HFFc6 (cell line): ENCODE results near the gene ZCCHC4. TPM values are rescaled to one million over a fixed set of nuclear protein-coding genes. Genes with fewer than 3 reads are reported as not detected.

ENCODE experiments used
- DNase-seq: peaks from one replicate; pipeline ENCODE4 v3.0.0-alpha.2; 2018
- H3K27ac Mint-ChIP-seq: 2 replicates; pipeline ENCODE4 v1.8.0; 2020; ENCODE audit warnings: mild to moderate bottlenecking, mixed read lengths
- H3K27me3 Mint-ChIP-seq: 2 replicates; pipeline ENCODE4 v1.8.0; 2021; ENCODE audit warnings: mild to moderate bottlenecking, moderate library complexity, mixed read lengths; ENCODE audit not compliant: insufficient read depth
- H3K36me3 Mint-ChIP-seq: 2 replicates; pipeline ENCODE4 v1.8.0; 2021; ENCODE audit warnings: low read depth, mixed read lengths
- H3K4me1 Mint-ChIP-seq: 2 replicates; pipeline ENCODE4 v1.8.0; 2020; ENCODE audit warnings: low read depth, mixed read lengths
- H3K4me3 Mint-ChIP-seq: 2 replicates; pipeline ENCODE4 v1.8.0; 2020; ENCODE audit warnings: mild to moderate bottlenecking, moderate library complexity, mixed read lengths
- H3K9me3 Mint-ChIP-seq: 2 replicates; pipeline ENCODE4 v1.8.0; 2020; ENCODE audit warnings: mild to moderate bottlenecking, mixed read lengths
- total RNA-seq, 6 experiments: library from RNA; stranded (reverse); fragmentation: NEBNext Ultra II Directional; extraction: Animal tissue kit (Norgen Biotek cat#: 25700); gene quantifications; 2 replicates in 1 of 6; 3 replicates in 5 of 6; pipeline ENCODE4 v1.2.3, GENCODE V29; 2021
- TF ChIP-seq, protein P1 (sequence below): fragments of 200-600 bp; sonication (generic); IDR thresholded peaks from 2 replicates; pipeline ENCODE4 v1.5.0; 2021; ENCODE audit warnings: antibody characterized with exemption, mild to moderate bottlenecking

ZCCHC4 gene
- total RNA-seq, 6 experiments from 2014 or later, result 8.3 to 11.0 (median 9.1) TPM

DNA sequence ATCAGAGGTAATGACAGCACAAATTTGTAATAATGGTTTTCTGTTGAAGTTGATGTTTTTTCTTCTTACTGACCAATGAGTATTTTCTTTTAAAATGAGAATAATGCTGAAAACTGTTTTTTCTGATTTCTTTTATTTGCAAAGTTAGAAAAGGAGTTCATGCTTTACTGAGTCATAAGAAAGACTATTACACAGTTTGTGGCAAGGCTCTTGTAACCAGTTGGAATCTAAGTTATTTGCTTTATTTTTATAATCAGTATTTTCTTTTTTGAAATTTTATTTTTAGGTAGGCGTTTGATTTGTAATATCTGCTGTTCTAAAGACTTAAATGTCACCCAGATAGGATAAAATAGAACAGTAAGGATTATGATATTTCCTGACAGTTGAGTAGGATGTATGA is 89.9 kb downstream of the ZCCHC4 start:
- Mint-ChIP-seq H3K4me3 (no peak overlapping the region), H3K27ac (no peak overlapping the region), H3K27me3 (no peaks in the 10 kb centered on the region), H3K9me3 (no peaks in the 10 kb centered on the region), H3K4me1 (peaks cover 38% of the 10 kb centered on the region), H3K36me3 (peaks cover 19% of the 10 kb centered on the region)
- TF ChIP-seq, protein P1, sequence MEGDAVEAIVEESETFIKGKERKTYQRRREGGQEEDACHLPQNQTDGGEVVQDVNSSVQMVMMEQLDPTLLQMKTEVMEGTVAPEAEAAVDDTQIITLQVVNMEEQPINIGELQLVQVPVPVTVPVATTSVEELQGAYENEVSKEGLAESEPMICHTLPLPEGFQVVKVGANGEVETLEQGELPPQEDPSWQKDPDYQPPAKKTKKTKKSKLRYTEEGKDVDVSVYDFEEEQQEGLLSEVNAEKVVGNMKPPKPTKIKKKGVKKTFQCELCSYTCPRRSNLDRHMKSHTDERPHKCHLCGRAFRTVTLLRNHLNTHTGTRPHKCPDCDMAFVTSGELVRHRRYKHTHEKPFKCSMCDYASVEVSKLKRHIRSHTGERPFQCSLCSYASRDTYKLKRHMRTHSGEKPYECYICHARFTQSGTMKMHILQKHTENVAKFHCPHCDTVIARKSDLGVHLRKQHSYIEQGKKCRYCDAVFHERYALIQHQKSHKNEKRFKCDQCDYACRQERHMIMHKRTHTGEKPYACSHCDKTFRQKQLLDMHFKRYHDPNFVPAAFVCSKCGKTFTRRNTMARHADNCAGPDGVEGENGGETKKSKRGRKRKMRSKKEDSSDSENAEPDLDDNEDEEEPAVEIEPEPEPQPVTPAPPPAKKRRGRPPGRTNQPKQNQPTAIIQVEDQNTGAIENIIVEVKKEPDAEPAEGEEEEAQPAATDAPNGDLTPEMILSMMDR, result no peak
- DNase-seq, result no peak

DNA sequence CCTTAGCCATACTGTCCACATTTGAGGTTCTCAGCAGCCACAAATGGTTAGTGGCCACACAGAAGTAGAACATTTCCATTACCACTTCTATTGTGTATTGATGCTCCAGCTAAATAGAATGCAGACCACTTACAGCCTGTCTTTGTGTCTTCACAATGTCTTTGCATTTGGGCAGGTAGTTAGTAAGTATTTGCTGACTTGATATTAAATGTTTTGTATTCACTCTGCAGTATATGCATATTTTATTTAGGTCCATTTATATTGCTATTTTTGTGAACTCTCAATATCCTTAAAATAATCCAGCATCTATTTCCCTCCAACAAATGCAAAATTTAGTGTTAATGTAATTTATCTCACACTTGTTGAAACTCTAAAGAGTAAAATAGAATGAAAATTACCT is 91.1 kb downstream of the ZCCHC4 start:
- Mint-ChIP-seq H3K36me3 (peaks cover 12% of the 10 kb centered on the region), H3K27ac (no peak overlapping the region), H3K4me1 (peaks cover 38% of the 10 kb centered on the region), H3K4me3 (no peak overlapping the region), H3K9me3 (no peaks in the 10 kb centered on the region), H3K27me3 (no peaks in the 10 kb centered on the region)
- TF ChIP-seq, protein P1, result no peak
- no peak for DNase-seq

DNA sequence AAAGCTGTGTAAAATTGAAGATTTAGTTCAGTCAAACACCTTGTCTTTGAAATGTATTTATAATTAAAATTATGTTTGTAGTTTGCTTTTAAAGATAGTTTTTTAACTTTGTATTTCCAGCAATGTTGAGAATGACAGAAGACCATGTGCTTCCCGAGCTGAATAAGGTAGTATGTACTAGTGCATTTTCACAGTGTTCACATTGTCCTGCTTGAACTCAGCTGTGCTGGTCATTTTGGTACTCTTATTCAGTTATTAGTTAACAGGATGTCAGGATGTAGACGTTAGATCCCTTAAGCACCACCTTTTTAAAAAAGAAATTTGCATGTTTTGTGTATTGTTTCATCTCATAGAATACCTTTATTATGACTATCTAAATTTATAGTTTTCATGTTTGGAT is 92.9 kb downstream of the ZCCHC4 start:
- Mint-ChIP-seq H3K9me3 (no peaks in the 10 kb centered on the region), H3K27ac (no peak overlapping the region), H3K36me3 (peaks cover 13% of the 10 kb centered on the region; the same call in 1 of the 2 replicates), H3K27me3 (no peaks in the 10 kb centered on the region), H3K4me1 (peaks cover 28% of the 10 kb centered on the region), H3K4me3 (no peak overlapping the region)
- TF ChIP-seq, protein P1, result no peak
- no peak for DNase-seq

DNA sequence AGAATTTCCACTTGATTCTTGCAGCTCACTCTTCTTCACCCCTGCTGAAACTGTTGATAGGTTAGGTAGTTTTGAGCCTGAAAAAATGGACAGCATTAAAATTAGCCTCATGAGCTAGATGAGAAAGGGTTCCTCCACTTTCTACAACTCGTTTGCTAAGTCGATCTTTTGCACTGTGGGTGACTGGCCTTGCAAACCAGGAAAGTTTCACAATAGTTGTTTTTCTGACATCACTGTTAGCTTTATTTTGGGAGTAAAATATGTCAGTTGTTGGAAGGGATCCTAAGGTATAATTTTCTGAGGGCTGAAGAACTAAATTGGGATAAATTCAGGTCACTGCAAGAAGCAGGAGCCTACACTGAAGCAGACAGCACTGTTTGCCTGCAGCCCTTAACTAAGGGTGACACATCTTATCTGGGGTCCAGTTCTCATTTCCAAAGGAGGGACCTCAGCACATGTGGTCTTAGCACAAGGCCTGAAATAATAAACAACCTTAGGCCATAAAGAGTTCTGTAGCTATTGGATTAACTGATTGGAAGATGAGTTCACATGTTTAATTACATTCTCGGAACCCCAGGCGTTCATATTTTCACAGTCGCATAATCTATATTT is 93.6 kb downstream of the ZCCHC4 start:
- DNase-seq, result peak; percentile 0
- peaks cover 21% of the 10 kb centered on the region for H3K4me1 Mint-ChIP-seq
- no peaks in the 10 kb centered on the region for H3K27me3 Mint-ChIP-seq
- no peaks in the 10 kb centered on the region for H3K9me3 Mint-ChIP-seq
- H3K27ac Mint-ChIP-seq, result no peak overlapping the region
- H3K4me3 Mint-ChIP-seq, result no peak overlapping the region
- TF ChIP-seq, protein P1, result no peak
- H3K36me3 Mint-ChIP-seq, result peaks cover 21% of the 10 kb centered on the region

DNA sequence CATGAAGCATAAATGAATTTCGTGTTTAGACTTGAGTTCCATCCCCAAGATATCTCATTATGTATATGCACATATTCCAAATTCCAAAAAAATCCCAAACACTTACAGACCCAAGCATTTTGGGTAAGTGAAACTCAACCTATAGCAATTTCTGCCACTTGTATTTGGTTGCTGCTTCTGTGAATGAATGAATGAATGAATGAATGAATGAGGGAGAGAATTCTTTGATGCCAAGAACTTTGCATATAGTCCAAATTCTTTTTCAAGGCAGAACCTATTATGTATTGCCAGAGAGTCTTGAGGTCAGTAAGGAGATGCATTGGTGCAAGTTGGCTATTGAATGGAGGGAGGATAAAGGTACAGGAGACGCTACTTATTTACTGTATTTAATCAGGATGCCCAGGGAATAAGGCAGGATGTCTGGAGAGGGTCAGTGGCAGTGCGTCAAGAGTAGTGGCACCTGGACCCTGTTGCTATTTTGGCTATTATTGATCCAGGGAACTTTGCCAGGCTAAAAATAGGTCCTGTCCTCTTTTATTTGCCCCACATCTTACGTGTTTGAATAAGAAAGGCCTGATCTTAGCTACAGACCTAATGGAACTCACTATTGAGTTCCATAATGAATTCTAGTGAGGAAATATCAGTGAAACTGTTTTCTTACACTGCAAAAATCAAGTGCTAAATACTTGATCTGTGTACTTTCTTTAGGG is 98.4 kb downstream of the ZCCHC4 start:
- Mint-ChIP-seq H3K36me3 (peaks cover 29% of the 10 kb centered on the region), H3K4me3 (no peak overlapping the region), H3K27me3 (no peaks in the 10 kb centered on the region), H3K9me3 (no peaks in the 10 kb centered on the region), H3K4me1 (peaks cover 5% of the 10 kb centered on the region), H3K27ac (no peak overlapping the region)
- TF ChIP-seq, protein P1, result no peak
- DNase-seq, result no peak
